ENCODE results near the gene EVA1B. TPM values are rescaled to one million over a fixed set of nuclear protein-coding genes. Genes with fewer than 3 reads are reported as not detected.

Gene EVA1B
- total RNA-seq, 4 donors from 2014 or later = 20.9 to 122 (median 62.4) TPM

DNA sequence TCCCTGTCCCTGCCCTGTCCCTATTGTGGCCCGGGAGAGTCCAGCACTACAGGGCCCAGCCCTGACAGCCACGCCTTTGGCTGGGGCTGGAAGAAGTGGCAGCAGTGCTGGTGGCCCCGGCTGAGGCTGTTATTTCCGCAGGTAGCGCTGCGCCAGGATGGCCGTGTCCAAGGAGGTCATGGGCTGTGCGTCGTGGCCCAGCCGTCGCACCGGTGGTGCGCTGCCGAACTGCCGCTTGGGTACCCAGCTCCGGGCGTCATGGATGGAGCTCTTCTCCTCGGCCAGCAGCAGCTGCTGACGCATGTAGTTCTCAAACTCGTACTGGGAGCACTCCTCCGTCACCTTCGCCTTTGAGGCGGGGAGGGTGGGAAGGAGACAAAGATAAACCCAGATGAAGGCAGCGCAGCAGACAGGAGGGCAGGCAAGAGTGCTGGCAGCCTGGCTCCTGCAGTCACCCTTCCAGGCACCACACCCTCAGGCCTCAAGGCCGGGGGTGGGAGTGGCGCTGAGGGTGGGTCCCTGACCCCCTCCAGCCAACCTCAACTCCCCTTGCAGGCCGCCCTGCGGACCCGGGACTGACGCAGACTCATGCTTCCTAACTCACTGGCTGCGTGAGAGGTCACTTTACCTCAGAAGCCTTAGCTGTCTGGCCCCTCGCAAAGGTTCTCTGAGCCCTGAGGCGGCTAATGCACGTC is 18.3 kb upstream of the EVA1B start:
- Histone ChIP-seq H3K27me3 (no peaks in the 10 kb centered on the region), H3K9me3 (no peaks in the 10 kb centered on the region), H3K4me1 (no peaks in the 10 kb centered on the region), H3K36me3 (no peaks in the 10 kb centered on the region), H3K4me3 (no peak overlapping the region), H3K27ac (no peak overlapping the region)
- intact Hi-C loops (cut with DNase I; ENCODE audit: low total_unique reads) = loop anchor here (5.0 kb wide), 1 partner anchor 81 kb away; no protein-coding TSS in a partner anchor
- no peak for DNase-seq
- TF ChIP-seq CTCF (IDR thresholded peaks at IDR 0.05) = no peak
- TF ChIP-seq POLR2A (IDR thresholded peaks at IDR 0.05) = no peak

- Histone ChIP-seq H3K27ac (no peak overlapping the region), H3K27me3 (no peaks in the 10 kb centered on the region), H3K9me3 (no peaks in the 10 kb centered on the region), H3K4me3 (no peak overlapping the region), H3K36me3 (no peaks in the 10 kb centered on the region), H3K4me1 (no peaks in the 10 kb centered on the region)
- intact Hi-C loops (cut with DNase I; ENCODE audit: low total_unique reads) = loop anchor here (5.0 kb wide), 1 partner anchor 83 kb away; no protein-coding TSS in a partner anchor
- TF ChIP-seq POLR2A (IDR thresholded peaks at IDR 0.05) = no peak
- TF ChIP-seq CTCF (IDR thresholded peaks at IDR 0.05) = no peak
- DNase-seq = no peak
Measured at GRCh38 chr1:36339615-36340014, 16.2 kb upstream of the EVA1B start.

GRCh38 chr1:36339215-36339614 is 15.8 kb upstream of the EVA1B start:
- Histone ChIP-seq H3K9me3 (no peaks in the 10 kb centered on the region), H3K4me3 (no peak overlapping the region), H3K36me3 (no peaks in the 10 kb centered on the region), H3K27ac (no peak overlapping the region), H3K27me3 (no peaks in the 10 kb centered on the region), H3K4me1 (no peaks in the 10 kb centered on the region)
- DNase-seq = no peak
- TF ChIP-seq CTCF (IDR thresholded peaks at IDR 0.05) = no peak
- TF ChIP-seq POLR2A (IDR thresholded peaks at IDR 0.05) = no peak
- intact Hi-C loops (cut with DNase I; ENCODE audit: low total_unique reads) = no loop called here

GRCh38 chr1:36337830-36338229 is 14.4 kb upstream of the EVA1B start:
- TF ChIP-seq CTCF (IDR thresholded peaks at IDR 0.05) = no peak
- Histone ChIP-seq H3K9me3 (no peaks in the 10 kb centered on the region), H3K4me1 (no peaks in the 10 kb centered on the region), H3K36me3 (no peaks in the 10 kb centered on the region), H3K27ac (no peak overlapping the region), H3K4me3 (no peak overlapping the region), H3K27me3 (no peaks in the 10 kb centered on the region)
- DNase-seq = no peak
- intact Hi-C loops (cut with DNase I; ENCODE audit: low total_unique reads) = no loop called here

- Histone ChIP-seq H3K4me1 (no peaks in the 10 kb centered on the region), H3K4me3 (no peak overlapping the region), H3K36me3 (no peaks in the 10 kb centered on the region), H3K27me3 (no peaks in the 10 kb centered on the region), H3K9me3 (no peaks in the 10 kb centered on the region), H3K27ac (no peak overlapping the region)
- DNase-seq = no peak
- intact Hi-C loops (cut with DNase I; ENCODE audit: low total_unique reads) = no loop called here
- TF ChIP-seq POLR2A (IDR thresholded peaks at IDR 0.05) (no peak), CTCF (IDR thresholded peaks at IDR 0.05) (no peak)
Measured at GRCh38 chr1:36330940-36331339, 7.5 kb upstream of the EVA1B start.

Measured in uterus (tissue), 4 donors.